HEK293 (cell line): Measurements from ENCODE around the gene TMEM106C.

Source experiments
- CTCF ChIP-seq: fragments of 450-650 bp; formaldehyde crosslinking; IDR thresholded peaks from 2 replicates; pipeline ENCODE4 v1.5.1; 2016; ENCODE audit warnings: missing biosample characterization, missing genetic modification characterization
- KLF9 ChIP-seq: fragments of 450-650 bp; formaldehyde crosslinking; IDR thresholded peaks from 2 replicates; pipeline ENCODE4 v1.5.1; 2016; ENCODE audit warnings: missing biosample characterization, missing genetic modification characterization, low read depth
- PRDM2 ChIP-seq: fragments of 450-650 bp; formaldehyde crosslinking; IDR thresholded peaks from 2 replicates; pipeline ENCODE4 v1.5.1; 2016; ENCODE audit warnings: missing biosample characterization, missing genetic modification characterization, borderline replicate concordance
- PRDM4 ChIP-seq: fragments of 450-650 bp; formaldehyde crosslinking; IDR thresholded peaks from 2 replicates; pipeline ENCODE4 v1.5.1; 2017; ENCODE audit warnings: missing biosample characterization, missing genetic modification characterization
- REST ChIP-seq: fragments of 450-650 bp; formaldehyde crosslinking; IDR thresholded peaks from 2 replicates; pipeline ENCODE4 v1.5.1; 2016; ENCODE audit warnings: missing biosample characterization, missing genetic modification characterization
- YY1 ChIP-seq: fragments of 450-650 bp; formaldehyde crosslinking; IDR thresholded peaks from 2 replicates; pipeline ENCODE4 v1.5.1; 2018; ENCODE audit warnings: missing biosample characterization, missing genetic modification characterization
- ZFP41 ChIP-seq: fragments of 450-650 bp; formaldehyde crosslinking; IDR thresholded peaks from 2 replicates; pipeline ENCODE4 v1.5.1; 2016; ENCODE audit warnings: missing biosample characterization, missing genetic modification characterization, borderline replicate concordance
- ZNF274 ChIP-seq, 2 experiments: fragments of 200-500 bp in 1 of 2; fragments of 450-650 bp in 1 of 2; sonication (Bioruptor generic) in 1 of 2; formaldehyde crosslinking in 1 of 2; IDR thresholded peaks; 2 replicates each; pipeline versions ENCODE4 v1.5.1 to v1.6.1; 2014 to 2016; ENCODE audit warnings: borderline replicate concordance in 1 of 2, inconsistent platforms in 1 of 2, low read length in 1 of 2, missing biosample characterization in 1 of 2, missing genetic modification characterization in 1 of 2
- ZNF324 ChIP-seq: fragments of 450-650 bp; formaldehyde crosslinking; IDR thresholded peaks from 2 replicates; pipeline ENCODE4 v1.5.1; 2016; ENCODE audit warnings: missing biosample characterization, missing genetic modification characterization

GRCh38 chr12:47947341-47947740 is 16.1 kb upstream of the TMEM106C start:
- TF ChIP-seq KLF9 = no peak
- no peak for TF ChIP-seq CTCF (tag by site-specific recombination)
- no peak for TF ChIP-seq YY1 (tag by site-specific recombination)
- no peak for TF ChIP-seq REST
- TF ChIP-seq ZNF274 (IDR thresholded peaks at IDR 0.05; ENCODE audit: low read length) = no peak
- TF ChIP-seq ZNF274 (tag by site-specific recombination; IDR thresholded peaks at IDR 0.05; ENCODE audit: borderline replicate concordance) = no peak
- no peak for TF ChIP-seq ZNF324 (tag by site-specific recombination)
- TF ChIP-seq PRDM2 (tag by site-specific recombination) = no peak
- TF ChIP-seq ZFP41 (tag by site-specific recombination) = no peak
- TF ChIP-seq PRDM4 (tag by site-specific recombination) = no peak
